ENCODE results near the gene WDR83.
A peak's percentile ranks its signal among the peaks of the same experiment; 100 is the strongest.
"Not testable (repeated sequence)": the region's sequence is repeated elsewhere in the genome, so short reads cannot be mapped to it uniquely, and the experiment has no call there.

Gene WDR83

GRCh38 chr19:12656899-12657571, 9.6 kb upstream of the WDR83 start:
- no peak for DNase-seq

DNA sequence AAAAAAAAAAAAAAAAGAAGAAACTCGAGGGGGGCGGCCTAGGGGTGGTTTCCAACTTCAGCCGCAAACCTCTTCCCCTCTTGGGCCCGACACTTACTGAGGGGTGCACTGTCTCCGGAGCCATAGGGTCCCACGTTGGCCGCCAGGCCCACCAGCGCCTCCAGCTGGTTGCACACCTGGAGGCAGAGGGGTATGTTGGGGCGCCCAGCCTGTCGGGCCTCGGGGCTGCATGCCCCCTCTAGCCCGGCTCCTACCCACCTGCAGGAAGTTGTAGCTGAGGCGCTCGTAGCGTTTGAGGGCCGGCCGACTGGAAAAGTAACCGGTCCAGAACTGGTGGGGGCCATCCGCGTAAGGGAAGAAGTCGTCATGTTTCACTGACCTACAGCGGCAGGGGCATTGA, 8.6 kb upstream of the WDR83 start:
- DNase-seq, result no peak

DNA sequence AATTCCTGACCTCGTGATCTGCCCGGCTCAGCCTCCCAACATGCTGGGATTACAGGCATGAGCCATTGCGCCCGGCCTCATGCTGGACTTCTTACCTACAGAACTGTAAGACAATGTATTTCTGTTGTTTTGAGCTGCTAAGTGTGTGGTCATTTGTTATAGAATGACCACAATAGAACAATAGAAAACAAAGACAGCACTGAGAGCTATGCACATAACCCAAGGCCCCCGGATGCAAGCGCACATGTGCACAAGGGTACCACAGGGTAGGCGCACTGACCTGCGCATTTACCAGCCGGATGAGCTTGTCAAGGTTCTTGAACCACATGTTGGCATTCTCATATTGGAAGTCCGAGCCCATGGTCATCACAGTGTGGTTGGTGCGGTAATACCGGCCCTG, 5.6 kb upstream of the WDR83 start:
- no peak for DNase-seq

GRCh38 chr19:12664406-12665280, 2.0 kb upstream of the WDR83 start:
- DNase-seq, result no peak

DNA sequence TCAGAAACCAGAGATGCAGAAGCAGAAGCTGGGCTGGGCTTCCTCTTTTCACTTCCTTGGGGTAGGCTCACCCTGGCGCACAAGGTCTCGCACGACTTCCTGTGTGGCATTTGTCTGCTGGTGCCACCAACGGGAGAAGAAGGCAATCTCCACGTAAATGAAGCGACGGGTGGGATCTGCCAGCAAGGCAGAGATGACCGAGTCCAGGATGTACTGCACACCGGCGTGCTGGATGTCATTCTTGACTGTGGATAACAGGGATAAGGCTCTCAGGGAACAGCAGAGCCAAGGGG, 1.4 kb upstream of the WDR83 start:
- DNase-seq, result no peak

- no peak for DNase-seq
Measured at GRCh38 chr19:12665671-12666264, 839 bp upstream of the WDR83 start.

DNA sequence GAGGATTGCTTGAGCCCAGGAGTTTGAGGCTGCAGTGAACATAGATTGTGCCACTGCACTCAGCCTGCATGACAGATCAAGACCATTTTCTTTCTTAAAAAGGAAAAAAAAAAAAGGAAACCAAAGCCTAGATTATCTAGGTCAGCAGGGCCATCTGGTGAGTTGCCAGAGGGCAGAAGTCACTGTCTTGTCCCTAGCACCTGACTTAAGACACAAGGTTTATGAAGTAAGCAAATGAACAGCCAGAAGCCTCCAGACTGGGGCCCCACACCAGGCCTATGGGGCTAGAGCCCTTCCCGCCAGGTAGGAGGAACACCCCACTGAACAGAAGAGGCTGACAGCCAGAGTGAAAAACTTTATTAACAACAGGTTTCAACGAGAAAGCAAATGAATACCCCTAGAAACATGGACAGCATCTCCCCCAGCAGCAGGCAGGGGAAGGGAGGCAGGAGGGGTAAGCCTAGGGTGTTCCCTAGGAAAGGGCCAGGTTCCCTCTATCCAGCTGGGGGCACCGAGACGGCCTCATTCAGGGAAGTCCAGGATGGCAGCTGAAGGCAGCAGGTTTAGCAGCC, 1.2 kb downstream of the WDR83 start:
- no peak for DNase-seq

GRCh38 chr19:12668346-12668745, 1.7 kb downstream of the WDR83 start:
- no peak for DNase-seq

GRCh38 chr19:12668932-12669269, 2.3 kb downstream of the WDR83 start:
- DNase-seq, result no peak

DNA sequence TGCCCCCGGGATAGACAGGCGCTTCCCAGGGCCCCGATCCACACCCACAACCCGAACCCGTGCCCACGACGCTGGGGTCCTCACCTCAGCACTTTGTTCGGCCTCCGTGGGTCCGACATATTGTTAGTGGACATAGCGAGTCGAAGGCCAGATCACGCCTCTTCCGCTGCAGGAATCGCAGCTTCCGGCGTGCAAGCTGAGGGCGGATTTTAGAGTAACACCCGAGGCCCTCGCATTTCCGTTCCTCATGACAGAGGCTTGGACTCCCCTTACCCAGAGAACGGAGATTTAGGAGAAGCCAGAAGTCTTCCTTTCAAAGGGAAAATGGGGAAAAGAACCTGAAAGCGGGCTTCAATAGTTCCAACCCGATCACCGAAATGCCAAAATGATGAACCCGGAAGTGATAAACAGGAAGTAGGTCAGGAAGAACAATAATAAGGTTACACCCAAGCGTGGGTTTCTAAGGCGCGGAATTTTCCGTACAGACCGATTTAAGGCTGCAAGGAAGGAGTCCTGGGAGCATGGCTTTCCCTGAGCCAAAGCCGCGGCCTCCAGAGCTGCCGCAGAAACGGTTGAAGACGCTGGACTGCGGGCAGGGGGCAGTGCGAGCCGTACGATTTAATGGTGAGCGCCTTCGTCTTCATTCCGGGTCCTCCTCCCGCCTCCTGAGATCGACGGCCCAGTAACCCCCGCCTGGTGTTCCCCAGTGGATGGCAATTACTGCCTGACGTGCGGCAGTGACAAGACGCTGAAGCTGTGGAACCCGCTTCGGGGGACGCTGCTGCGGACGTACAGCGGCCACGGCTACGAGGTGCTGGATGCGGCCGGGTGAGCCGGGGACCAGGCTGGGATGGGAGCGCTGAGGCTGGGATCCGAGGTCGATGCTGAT, 2.9 kb downstream of the WDR83 start:
- peak; percentile 45 for DNase-seq

GRCh38 chr19:12670159-12670928, 3.7 kb downstream of the WDR83 start:
- no peak for DNase-seq

DNA sequence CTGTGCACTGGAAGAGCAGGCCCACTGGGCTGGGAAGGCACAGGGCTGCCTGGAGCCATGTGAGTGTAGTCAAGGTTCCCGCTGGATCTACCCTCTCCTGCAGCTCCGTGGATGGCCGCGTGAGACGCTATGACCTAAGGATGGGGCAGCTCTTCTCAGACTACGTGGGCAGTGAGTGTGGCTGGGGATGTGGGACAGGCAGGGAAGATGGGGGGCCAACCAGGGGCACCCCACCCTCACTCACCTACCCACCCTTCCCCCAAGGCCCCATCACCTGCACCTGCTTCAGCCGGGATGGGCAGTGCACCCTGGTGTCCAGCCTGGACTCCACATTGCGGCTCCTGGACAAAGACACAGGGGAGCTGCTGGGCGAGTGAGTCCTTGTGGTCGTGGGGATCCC, 6.1 kb downstream of the WDR83 start:
- no peak for DNase-seq

DNA sequence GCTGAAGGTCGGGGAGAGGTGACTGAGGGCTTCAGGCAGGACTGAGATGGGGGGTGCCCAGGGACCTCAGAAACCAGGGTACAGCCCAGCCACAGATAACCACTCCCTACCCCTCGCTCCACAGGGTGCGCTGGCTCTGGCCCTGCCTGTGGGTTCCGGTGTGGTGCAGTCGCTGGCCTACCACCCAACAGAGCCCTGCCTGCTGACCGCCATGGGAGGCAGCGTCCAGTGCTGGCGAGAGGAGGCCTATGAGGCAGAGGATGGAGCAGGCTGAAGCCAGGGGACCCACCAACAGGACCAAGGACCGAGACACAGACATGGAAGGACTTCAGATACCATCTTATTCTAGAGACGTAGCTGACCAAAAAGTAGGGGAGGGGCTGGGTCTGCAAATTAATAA, 8.8 kb downstream of the WDR83 start:
- DNase-seq, result no peak

GRCh38 chr19:12675940-12676339, 9.3 kb downstream of the WDR83 start:
- DNase-seq, result no peak

GRCh38 chr19:12676384-12676792, 9.8 kb downstream of the WDR83 start:
- DNase-seq, result peak; percentile 68

GRCh38 chr19:12676928-12677327, 10.3 kb downstream of the WDR83 start:
- no peak for DNase-seq

DNA sequence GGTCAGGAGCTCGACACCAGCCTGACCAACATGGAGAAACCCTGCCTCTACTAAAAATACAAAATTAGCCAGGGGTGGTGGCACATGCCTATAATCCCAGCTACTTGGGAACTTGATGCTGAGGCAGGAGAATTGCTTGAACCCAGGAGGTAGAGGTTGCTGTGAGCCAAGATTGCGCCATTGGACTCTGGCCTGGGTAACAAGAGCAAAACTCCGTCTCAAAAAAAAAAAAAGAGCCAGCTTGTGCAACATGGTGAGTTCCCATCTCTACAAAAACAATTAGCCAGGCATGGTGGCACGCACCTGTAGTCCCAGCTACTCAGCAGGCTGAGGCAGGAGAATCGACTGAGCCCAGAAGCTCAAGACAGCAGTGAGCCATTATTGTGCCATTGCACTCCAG, 11.4 kb downstream of the WDR83 start:
- not testable (repeated sequence) for DNase-seq

DNA sequence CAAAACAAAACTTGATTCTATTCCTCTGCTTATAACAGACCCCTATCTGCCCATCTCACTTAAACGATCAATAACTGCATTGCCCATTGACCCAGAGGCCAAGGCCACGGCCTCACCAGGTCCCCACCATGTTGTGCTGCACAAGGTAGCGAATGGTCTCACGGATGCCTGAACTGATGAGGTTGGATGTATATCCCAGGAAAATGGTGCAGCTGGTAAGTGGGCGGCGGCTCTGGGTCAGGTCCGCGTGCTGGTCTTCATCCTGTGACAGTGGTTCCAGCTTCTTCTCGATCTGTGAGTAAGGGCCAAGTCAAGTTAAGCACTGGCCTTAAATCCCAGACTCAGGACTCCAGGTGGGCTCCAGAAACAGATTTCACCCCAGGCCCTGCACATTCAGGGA, 13.4 kb downstream of the WDR83 start:
- DNase-seq, result no peak

DNA sequence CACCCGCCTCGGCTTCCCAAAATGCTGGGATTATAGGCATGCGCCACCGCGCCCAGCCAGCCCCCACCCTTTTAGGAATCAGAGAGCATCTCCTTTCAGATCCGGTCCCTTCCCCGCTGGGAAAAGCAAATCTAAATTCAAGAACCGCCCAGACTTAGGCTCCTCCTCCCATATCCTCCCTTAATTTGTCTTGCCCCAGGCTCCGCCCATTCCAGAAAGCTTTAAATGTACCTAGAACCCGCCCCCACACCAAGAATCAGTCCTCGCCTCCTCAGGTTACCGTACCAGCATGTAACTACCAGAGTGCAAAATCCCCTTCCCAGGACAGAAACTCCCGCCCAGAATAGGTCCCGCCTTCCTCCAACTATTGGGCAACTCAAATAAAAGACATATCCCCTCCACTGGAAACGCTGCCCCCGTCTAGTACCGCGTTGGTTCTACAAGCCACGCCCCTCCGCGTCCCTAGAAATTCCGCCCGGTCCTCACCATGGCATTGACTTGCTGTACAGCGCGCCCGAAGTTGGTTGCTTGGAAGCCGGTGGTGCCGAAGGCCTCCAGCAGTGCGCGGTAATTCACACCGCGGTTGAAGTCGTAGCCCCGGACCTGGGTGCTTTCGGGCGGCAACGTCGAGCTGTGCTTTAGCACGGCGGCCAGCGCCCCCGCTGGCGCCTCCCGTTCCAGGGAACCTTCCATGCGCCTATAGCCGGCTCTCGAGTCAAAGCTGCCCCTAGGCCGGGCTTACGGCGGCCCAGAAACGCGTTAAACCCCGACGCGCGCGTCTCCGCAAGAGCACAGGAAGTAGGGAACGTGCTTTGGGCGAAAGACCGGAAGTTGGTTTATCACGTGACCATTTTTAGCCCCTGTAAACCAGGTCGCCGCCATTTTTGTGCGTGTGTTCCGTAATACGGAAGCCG, 14.7 kb downstream of the WDR83 start, which contains the start of gene DHPS:
TSS of gene DHPS (minus strand) at position 807 of the 914 bp plus-strand sequence. CDS start at position 693, 114 bp downstream.
- peak; percentile 86 for DNase-seq

GRCh38 chr19:12685831-12686230, 19.2 kb downstream of the WDR83 start:
- DNase-seq, result no peak

Measured in NK-92 treated with Interleukin-12 subunit alpha and Interleukin-12 subunit beta, amount 100 ng/mL, for 24 hours (cell line).